Hepatocyte (in vitro differentiated cells): Measurements from ENCODE around the gene COX7A2. TPM values are rescaled to one million over a fixed set of nuclear protein-coding genes. Genes with fewer than 3 reads are reported as not detected.
A peak's percentile ranks its signal among the peaks of the same experiment; 100 is the strongest.

ENCODE experiments used
- DNase-seq: peaks from one replicate; pipeline ENCODE4 v3.0.0-alpha.2; 2016; ENCODE audit warnings: low spot score
- H2AFZ ChIP-seq: fragments of 200-600 bp; sonication (generic); 2 replicates; pipeline ENCODE4 v1.6.0; 2016; ENCODE audit warnings: antibody characterized with exemption, mild to moderate bottlenecking
- H3K27ac ChIP-seq: fragments of 200-600 bp; sonication (generic); 2 replicates; pipeline ENCODE4 v1.5.1; 2016; ENCODE audit warnings: mild to moderate bottlenecking
- H3K27me3 ChIP-seq: fragments of 200-600 bp; sonication (generic); 2 replicates; pipeline ENCODE4 v1.6.1; 2016
- H3K36me3 ChIP-seq: fragments of 200-600 bp; sonication (generic); replicated peaks from 2 replicates; pipeline ENCODE4 v1.5.1; 2016; ENCODE audit warnings: low read depth; ENCODE audit not compliant: insufficient read depth
- H3K4me1 ChIP-seq: fragments of 200-600 bp; sonication (generic); 2 replicates; pipeline ENCODE4 v1.5.1; 2016; ENCODE audit warnings: mild to moderate bottlenecking, moderate library complexity; ENCODE audit not compliant: insufficient read depth
- H3K4me2 ChIP-seq: fragments of 200-600 bp; sonication (generic); 2 replicates; pipeline ENCODE4 v1.6.0; 2016
- H3K4me3 ChIP-seq: fragments of 200-600 bp; sonication (generic); 2 replicates; pipeline ENCODE4 v1.5.1; 2016; ENCODE audit warnings: mild to moderate bottlenecking
- H3K79me2 ChIP-seq: fragments of 200-600 bp; sonication (generic); 2 replicates; pipeline ENCODE4 v1.6.0; 2017; ENCODE audit warnings: mild to moderate bottlenecking
- H3K9me2 ChIP-seq: fragments of 200-600 bp; sonication (generic); replicated peaks from 2 replicates; pipeline ENCODE4 v1.6.0; 2017; ENCODE audit warnings: mild to moderate bottlenecking; ENCODE audit not compliant: insufficient read depth
- H3K9me3 ChIP-seq: fragments of 200-600 bp; sonication (generic); 2 replicates; pipeline ENCODE4 v1.5.1; 2016; ENCODE audit warnings: low read depth, mild to moderate bottlenecking
- H4K20me1 ChIP-seq: fragments of 200-600 bp; sonication (generic); 2 replicates; pipeline ENCODE4 v1.6.0; 2016; ENCODE audit warnings: mild to moderate bottlenecking; ENCODE audit not compliant: insufficient read depth, poor library complexity, severe bottlenecking
- EZH2 ChIP-seq: fragments of 200-600 bp; sonication (generic); IDR thresholded peaks from 2 replicates; pipeline ENCODE4 v1.6.1; 2016; ENCODE audit warnings: antibody characterized with exemption, mild to moderate bottlenecking, borderline replicate concordance
- EZH2phosphoT487 ChIP-seq: fragments of 200-600 bp; sonication (generic); IDR thresholded peaks from one replicate; pipeline ENCODE4 v1.6.1; 2018; ENCODE audit warnings: antibody characterized with exemption, mild to moderate bottlenecking, low read depth, moderate library complexity; ENCODE audit not compliant: unreplicated experiment, severe bottlenecking
- WGBS: methylation state at CpG from one replicate; pipeline ENCODE4 v1.1.6; 2016; ENCODE audit warnings: low lambda C conversion rate; ENCODE audit errors: missing lambda C conversion rate; 5-methylcytosine and 5-hydroxymethylcytosine counted together
- polyA plus RNA-seq: library from polyadenylated mRNA; unstranded; fragments of >200 nt; fragmentation: Nextera tagmentation; extraction: Ambion mirVana; gene quantifications from 2 replicates; pipeline ENCODE4 v1.2.1, GENCODE V29; 2016
- total RNA-seq: library from RNA; depleted of rRNA; stranded (reverse); fragments of >200 nt; gene quantifications from 2 replicates; pipeline ENCODE4 v1.2.3, GENCODE V29; 2014
- TF ChIP-seq, protein P1 (sequence below): fragments of 200-600 bp; sonication (generic); IDR thresholded peaks from 2 replicates; pipeline ENCODE4 v1.5.1; 2016; ENCODE audit warnings: antibody characterized with exemption, mild to moderate bottlenecking; ENCODE audit not compliant: poor library complexity

Gene COX7A2
- total and polyA plus RNA-seq, 2 experiments from 2014 or later = 167 to 703 TPM

DNA sequence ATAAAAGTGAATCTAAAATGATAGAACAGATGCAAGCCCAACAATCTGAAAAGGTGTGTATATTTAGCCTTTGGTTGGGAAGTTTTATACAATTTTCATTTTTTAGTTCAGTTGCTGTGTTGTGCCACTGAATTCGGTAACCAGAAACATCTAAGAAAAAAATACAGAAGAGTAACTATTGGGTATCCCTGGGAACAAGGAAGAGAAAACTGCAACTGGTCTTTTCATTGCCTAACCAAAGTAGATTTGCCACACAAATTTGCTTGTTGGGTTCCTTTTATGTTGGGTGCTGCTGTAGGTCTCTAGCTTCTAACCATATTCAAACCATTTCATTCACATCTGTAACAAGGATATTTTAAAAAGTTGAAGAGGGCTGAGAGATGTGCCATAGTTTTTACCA is 43.8 kb upstream of the COX7A2 start:
- Histone ChIP-seq H3K4me3 (no peak overlapping the region), H4K20me1 (peaks cover 9% of the 10 kb centered on the region), H3K27ac (no peak overlapping the region), H3K4me1 (no peaks in the 10 kb centered on the region), H3K9me2 (no peaks in the 10 kb centered on the region), H3K27me3 (no peaks in the 10 kb centered on the region), H3K9me3 (no peaks in the 10 kb centered on the region), H3K79me2 (peaks cover 45% of the 10 kb centered on the region), H3K4me2 (no peak overlapping the region), H2AFZ (no peak overlapping the region), H3K36me3 (no peaks in the 10 kb centered on the region)
- WGBS = 78% methylated on average over 1 of the region's 1 CpG
- TF ChIP-seq EZH2phosphoT487 = no peak
- TF ChIP-seq, protein P1, sequence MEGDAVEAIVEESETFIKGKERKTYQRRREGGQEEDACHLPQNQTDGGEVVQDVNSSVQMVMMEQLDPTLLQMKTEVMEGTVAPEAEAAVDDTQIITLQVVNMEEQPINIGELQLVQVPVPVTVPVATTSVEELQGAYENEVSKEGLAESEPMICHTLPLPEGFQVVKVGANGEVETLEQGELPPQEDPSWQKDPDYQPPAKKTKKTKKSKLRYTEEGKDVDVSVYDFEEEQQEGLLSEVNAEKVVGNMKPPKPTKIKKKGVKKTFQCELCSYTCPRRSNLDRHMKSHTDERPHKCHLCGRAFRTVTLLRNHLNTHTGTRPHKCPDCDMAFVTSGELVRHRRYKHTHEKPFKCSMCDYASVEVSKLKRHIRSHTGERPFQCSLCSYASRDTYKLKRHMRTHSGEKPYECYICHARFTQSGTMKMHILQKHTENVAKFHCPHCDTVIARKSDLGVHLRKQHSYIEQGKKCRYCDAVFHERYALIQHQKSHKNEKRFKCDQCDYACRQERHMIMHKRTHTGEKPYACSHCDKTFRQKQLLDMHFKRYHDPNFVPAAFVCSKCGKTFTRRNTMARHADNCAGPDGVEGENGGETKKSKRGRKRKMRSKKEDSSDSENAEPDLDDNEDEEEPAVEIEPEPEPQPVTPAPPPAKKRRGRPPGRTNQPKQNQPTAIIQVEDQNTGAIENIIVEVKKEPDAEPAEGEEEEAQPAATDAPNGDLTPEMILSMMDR = no peak
- no peak for TF ChIP-seq EZH2
- no peak for DNase-seq

DNA sequence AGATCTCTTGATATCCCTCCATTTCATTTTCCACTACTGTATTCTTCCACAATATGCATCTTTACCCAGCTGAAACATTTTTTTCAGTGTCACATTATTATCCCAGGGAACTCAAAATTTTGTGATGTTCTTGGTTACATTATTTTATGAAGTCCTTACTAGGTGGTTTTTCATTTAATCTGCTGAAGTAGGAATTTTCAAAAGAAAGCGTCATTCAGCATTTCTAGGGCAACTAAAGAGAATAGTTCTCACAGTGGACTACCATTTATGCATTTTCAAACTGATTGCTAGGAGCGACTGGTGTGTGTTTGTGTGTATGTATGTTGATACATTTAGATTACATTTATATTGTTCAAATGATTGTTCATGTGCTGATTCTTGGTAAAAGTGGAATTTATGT is 43.4 kb upstream of the COX7A2 start:
- Histone ChIP-seq H4K20me1 (peaks cover 14% of the 10 kb centered on the region), H3K9me2 (no peaks in the 10 kb centered on the region), H3K27me3 (no peaks in the 10 kb centered on the region), H2AFZ (no peak overlapping the region), H3K9me3 (no peaks in the 10 kb centered on the region), H3K4me1 (peaks cover 4% of the 10 kb centered on the region), H3K79me2 (peaks cover 50% of the 10 kb centered on the region), H3K27ac (no peak overlapping the region), H3K4me3 (no peak overlapping the region), H3K4me2 (no peak overlapping the region), H3K36me3 (no peaks in the 10 kb centered on the region)
- WGBS = 95% methylated on average over 2 of the region's 2 CpGs
- no peak for TF ChIP-seq EZH2
- TF ChIP-seq, protein P1 = no peak
- no peak for TF ChIP-seq EZH2phosphoT487
- DNase-seq = no peak

DNA sequence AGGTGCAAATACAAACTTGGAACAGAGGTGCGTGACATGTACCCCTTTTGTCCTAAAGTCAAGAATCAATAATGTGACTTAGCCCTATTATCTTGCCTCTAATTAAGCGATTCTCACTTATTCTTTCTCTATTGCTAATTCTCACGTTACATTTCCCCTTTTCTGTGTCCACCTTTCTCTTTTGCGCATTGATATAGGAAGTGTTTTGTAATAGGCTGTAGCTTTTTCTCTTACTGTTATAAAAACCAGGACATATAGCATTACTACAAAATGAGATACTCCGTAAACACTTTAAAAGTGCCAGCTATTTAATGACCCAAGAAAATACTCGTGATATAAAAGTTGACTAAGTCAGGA is 41.7 kb upstream of the COX7A2 start:
- H3K4me1 ChIP-seq = peaks cover 21% of the 10 kb centered on the region

More for the DNA sequence above, 41.7 kb upstream of the COX7A2 start:
- Histone ChIP-seq H3K27me3 (no peaks in the 10 kb centered on the region), H3K27ac (peak overlapping the region; percentile 89), H3K79me2 (peaks cover 66% of the 10 kb centered on the region), H3K36me3 (no peaks in the 10 kb centered on the region), H2AFZ (peak overlapping the region; percentile 82), H4K20me1 (peaks cover 31% of the 10 kb centered on the region), H3K4me3 (peak overlapping the region; percentile 53), H3K9me3 (no peaks in the 10 kb centered on the region), H3K9me2 (no peaks in the 10 kb centered on the region), H3K4me2 (peak overlapping the region; percentile 82)
- 7% methylated on average over 6 of the region's 6 CpGs for WGBS
- no peak for DNase-seq
- TF ChIP-seq, protein P1 = no peak
- TF ChIP-seq EZH2 (no peak), EZH2phosphoT487 (no peak)
